ENCODE results near the gene EIF1B. TPM values are rescaled to one million over a fixed set of nuclear protein-coding genes. Genes with fewer than 3 reads are reported as not detected.

EIF1B gene
- total and polyA plus RNA-seq, 2 of the 13 experiments (the other 11 are each of a cell fraction or from before 2014, with no cell fraction given): 12.7 to 29.1 TPM

DNA sequence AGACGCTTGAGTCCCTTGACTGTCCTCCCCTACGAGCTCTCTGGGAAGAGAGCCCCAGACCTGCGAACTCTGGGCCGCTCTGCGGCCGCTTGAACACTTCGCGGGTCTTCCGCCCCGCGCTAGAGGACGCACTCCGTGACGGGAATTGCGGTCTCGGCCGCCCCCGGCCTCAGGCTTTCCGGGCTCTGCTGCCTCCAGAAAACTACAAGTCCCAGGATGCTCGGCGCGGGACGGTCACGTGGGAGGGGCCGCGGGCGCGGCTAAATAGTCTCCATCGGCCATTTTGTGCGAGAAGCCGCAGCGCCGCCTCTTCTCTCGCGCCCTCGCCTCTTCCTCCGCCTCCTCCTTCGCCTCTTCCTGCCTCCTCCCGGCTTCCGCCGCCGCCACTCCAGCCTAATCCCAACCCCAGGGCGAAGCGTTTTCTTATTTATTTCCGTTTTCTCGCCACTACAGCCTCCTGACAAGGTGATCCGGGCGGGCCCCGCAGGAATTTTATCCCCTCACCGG, at the start of gene EIF1B (continued):
- TF ChIP-seq GABPA (IDR thresholded peaks at IDR 0.05; ENCODE audit: low read depth, low read length) (peak; percentile 60), GABPA (CRISPR knock-in tag; IDR thresholded peaks at IDR 0.05; ENCODE audit: low read depth) (peak; percentile 91), ZNF839 (CRISPR knock-in tag; IDR thresholded peaks at IDR 0.05; ENCODE audit: borderline replicate concordance) (no peak), ISL2 (CRISPR knock-in tag; IDR thresholded peaks at IDR 0.05) (peak; percentile 52; the same call in 1 of the 2 replicates), ZNF883 (CRISPR knock-in tag; IDR thresholded peaks at IDR 0.05; ENCODE audit: not compliant biosample characterization) (no peak), ZNF317 (CRISPR knock-in tag; IDR thresholded peaks at IDR 0.05) (peak; percentile 64), SMARCE1 (IDR thresholded peaks at IDR 0.05; ENCODE audit: borderline replicate concordance) (no peak), PCBP1 (IDR thresholded peaks at IDR 0.05; ENCODE audit: borderline replicate concordance, low read depth, low read length) (peak; percentile 96)
- TF ChIP-seq, protein P1, sequence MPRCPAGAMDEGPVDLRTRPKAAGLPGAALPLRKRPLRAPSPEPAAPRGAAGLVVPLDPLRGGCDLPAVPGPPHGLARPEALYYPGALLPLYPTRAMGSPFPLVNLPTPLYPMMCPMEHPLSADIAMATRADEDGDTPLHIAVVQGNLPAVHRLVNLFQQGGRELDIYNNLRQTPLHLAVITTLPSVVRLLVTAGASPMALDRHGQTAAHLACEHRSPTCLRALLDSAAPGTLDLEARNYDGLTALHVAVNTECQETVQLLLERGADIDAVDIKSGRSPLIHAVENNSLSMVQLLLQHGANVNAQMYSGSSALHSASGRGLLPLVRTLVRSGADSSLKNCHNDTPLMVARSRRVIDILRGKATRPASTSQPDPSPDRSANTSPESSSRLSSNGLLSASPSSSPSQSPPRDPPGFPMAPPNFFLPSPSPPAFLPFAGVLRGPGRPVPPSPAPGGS (CRISPR knock-in tag; IDR thresholded peaks at IDR 0.05): no peak
- TF ChIP-seq, protein P2, sequence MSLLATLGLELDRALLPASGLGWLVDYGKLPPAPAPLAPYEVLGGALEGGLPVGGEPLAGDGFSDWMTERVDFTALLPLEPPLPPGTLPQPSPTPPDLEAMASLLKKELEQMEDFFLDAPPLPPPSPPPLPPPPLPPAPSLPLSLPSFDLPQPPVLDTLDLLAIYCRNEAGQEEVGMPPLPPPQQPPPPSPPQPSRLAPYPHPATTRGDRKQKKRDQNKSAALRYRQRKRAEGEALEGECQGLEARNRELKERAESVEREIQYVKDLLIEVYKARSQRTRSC (CRISPR knock-in tag; IDR thresholded peaks at IDR 0.05; ENCODE audit: low read depth): no peak
- TF ChIP-seq, protein P3, sequence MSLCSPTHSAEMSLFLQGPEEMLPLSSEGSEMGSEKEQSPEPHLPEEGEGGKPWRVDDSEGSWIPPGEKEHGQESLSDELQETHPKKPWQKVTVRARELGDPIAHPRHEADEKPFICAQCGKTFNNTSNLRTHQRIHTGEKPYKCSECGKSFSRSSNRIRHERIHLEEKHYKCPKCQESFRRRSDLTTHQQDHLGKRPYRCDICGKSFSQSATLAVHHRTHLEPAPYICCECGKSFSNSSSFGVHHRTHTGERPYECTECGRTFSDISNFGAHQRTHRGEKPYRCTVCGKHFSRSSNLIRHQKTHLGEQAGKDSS (CRISPR knock-in tag; IDR thresholded peaks at IDR 0.05; ENCODE audit: borderline replicate concordance, low read depth): peak; percentile 6; the same call in 1 of the 2 replicates
- TF ChIP-seq, protein P4, sequence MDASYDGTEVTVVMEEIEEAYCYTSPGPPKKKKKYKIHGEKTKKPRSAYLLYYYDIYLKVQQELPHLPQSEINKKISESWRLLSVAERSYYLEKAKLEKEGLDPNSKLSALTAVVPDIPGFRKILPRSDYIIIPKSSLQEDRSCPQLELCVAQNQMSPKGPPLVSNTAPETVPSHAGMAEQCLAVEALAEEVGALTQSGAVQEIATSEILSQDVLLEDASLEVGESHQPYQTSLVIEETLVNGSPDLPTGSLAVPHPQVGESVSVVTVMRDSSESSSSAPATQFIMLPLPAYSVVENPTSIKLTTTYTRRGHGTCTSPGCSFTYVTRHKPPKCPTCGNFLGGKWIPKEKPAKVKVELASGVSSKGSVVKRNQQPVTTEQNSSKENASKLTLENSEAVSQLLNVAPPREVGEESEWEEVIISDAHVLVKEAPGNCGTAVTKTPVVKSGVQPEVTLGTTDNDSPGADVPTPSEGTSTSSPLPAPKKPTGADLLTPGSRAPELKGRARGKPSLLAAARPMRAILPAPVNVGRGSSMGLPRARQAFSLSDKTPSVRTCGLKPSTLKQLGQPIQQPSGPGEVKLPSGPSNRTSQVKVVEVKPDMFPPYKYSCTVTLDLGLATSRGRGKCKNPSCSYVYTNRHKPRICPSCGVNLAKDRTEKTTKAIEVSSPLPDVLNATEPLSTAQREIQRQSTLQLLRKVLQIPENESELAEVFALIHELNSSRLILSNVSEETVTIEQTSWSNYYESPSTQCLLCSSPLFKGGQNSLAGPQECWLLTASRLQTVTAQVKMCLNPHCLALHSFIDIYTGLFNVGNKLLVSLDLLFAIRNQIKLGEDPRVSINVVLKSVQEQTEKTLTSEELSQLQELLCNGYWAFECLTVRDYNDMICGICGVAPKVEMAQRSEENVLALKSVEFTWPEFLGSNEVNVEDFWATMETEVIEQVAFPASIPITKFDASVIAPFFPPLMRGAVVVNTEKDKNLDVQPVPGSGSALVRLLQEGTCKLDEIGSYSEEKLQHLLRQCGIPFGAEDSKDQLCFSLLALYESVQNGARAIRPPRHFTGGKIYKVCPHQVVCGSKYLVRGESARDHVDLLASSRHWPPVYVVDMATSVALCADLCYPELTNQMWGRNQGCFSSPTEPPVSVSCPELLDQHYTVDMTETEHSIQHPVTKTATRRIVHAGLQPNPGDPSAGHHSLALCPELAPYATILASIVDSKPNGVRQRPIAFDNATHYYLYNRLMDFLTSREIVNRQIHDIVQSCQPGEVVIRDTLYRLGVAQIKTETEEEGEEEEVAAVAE (CRISPR knock-in tag; IDR thresholded peaks at IDR 0.05; ENCODE audit: borderline replicate concordance): no peak; the same call in 1 of the 2 replicates
- TF ChIP-seq, protein P5, sequence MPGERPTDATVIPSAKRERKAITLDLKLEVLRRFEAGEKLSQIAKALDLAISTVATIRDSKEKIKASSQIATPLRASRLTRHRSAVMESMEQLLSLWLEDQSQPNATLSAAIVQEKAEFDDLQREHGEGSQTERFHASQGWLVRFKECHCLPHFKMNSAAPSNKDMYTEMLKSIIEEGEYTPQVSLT (CRISPR knock-in tag; IDR thresholded peaks at IDR 0.05; ENCODE audit: borderline replicate concordance, low read depth): no peak
- TF ChIP-seq, protein P6, sequence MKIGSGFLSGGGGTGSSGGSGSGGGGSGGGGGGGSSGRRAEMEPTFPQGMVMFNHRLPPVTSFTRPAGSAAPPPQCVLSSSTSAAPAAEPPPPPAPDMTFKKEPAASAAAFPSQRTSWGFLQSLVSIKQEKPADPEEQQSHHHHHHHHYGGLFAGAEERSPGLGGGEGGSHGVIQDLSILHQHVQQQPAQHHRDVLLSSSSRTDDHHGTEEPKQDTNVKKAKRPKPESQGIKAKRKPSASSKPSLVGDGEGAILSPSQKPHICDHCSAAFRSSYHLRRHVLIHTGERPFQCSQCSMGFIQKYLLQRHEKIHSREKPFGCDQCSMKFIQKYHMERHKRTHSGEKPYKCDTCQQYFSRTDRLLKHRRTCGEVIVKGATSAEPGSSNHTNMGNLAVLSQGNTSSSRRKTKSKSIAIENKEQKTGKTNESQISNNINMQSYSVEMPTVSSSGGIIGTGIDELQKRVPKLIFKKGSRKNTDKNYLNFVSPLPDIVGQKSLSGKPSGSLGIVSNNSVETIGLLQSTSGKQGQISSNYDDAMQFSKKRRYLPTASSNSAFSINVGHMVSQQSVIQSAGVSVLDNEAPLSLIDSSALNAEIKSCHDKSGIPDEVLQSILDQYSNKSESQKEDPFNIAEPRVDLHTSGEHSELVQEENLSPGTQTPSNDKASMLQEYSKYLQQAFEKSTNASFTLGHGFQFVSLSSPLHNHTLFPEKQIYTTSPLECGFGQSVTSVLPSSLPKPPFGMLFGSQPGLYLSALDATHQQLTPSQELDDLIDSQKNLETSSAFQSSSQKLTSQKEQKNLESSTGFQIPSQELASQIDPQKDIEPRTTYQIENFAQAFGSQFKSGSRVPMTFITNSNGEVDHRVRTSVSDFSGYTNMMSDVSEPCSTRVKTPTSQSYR (CRISPR knock-in tag; IDR thresholded peaks at IDR 0.05; ENCODE audit: borderline replicate concordance): no peak
- TF ChIP-seq, protein P7, sequence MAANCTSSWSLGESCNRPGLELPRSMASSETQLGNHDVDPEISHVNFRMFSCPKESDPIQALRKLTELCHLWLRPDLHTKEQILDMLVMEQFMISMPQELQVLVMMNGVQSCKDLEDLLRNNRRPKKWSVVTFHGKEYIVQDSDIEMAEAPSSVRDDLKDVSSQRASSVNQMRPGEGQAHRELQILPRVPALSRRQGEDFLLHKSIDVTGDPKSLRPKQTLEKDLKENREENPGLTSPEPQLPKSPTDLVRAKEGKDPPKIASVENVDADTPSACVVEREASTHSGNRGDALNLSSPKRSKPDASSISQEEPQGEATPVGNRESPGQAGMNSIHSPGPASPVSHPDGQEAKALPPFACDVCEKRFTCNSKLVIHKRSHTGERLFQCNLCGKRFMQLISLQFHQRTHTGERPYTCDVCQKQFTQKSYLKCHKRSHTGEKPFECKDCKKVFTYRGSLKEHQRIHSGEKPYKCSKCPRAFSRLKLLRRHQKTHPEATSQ (CRISPR knock-in tag; IDR thresholded peaks at IDR 0.05; ENCODE audit: borderline replicate concordance): peak; percentile 65; the same call in 1 of the 2 replicates

All from HepG2 (cell line).